Measurements from ENCODE around the gene CAVIN2.

Gene CAVIN2

GRCh38 chr2:191839918-191840804, 6.7 kb downstream of the CAVIN2 start:
- no peak for DNase-seq (ENCODE audit: low read depth in 3 of 3)

- DNase-seq (ENCODE audit: low read depth in 3 of 3), result no peak
Observed at GRCh38 chr2:191838526-191838925, 8.4 kb downstream of the CAVIN2 start.

GRCh38 chr2:191836853-191837769, 9.8 kb downstream of the CAVIN2 start:
- DNase-seq (ENCODE audit: low read depth in 3 of 3), result no peak

- DNase-seq (ENCODE audit: low read depth in 3 of 3), result no peak
Observed at GRCh38 chr2:191836471-191836852, 10.4 kb downstream of the CAVIN2 start.

- no peak for DNase-seq (ENCODE audit: low read depth in 3 of 3)
Observed at GRCh38 chr2:191835539-191836350, 11.1 kb downstream of the CAVIN2 start.

GRCh38 chr2:191835100-191835499, 11.8 kb downstream of the CAVIN2 start:
- DNase-seq (ENCODE audit: low read depth in 3 of 3), result no peak

- no peak for DNase-seq (ENCODE audit: low read depth in 3 of 3)
Observed at GRCh38 chr2:191833356-191833755, 13.5 kb downstream of the CAVIN2 start.

- DNase-seq (ENCODE audit: low read depth in 3 of 3), result no peak
Observed at GRCh38 chr2:191832668-191833067, 14.2 kb downstream of the CAVIN2 start.

- no peak for DNase-seq (ENCODE audit: low read depth in 3 of 3)
Observed at GRCh38 chr2:191831410-191831994, 15.4 kb downstream of the CAVIN2 start.

- no peak for DNase-seq (ENCODE audit: low read depth in 3 of 3)
Observed at GRCh38 chr2:191824398-191824797, 22.5 kb downstream of the CAVIN2 start.

GRCh38 chr2:191821078-191821477, 25.8 kb downstream of the CAVIN2 start:
- no peak for DNase-seq (ENCODE audit: low read depth in 3 of 3)

- DNase-seq (ENCODE audit: low read depth in 3 of 3), result no peak
Observed at GRCh38 chr2:191818725-191819350, 28.1 kb downstream of the CAVIN2 start.

- no peak for DNase-seq (ENCODE audit: low read depth in 3 of 3)
Observed at GRCh38 chr2:191818133-191818532, 28.8 kb downstream of the CAVIN2 start.

GRCh38 chr2:191815010-191815409, 31.9 kb downstream of the CAVIN2 start:
- no peak for DNase-seq (ENCODE audit: low read depth in 3 of 3)

- no peak for DNase-seq (ENCODE audit: low read depth in 3 of 3)
Observed at GRCh38 chr2:191813943-191814342, 32.9 kb downstream of the CAVIN2 start.

- DNase-seq (ENCODE audit: low read depth in 3 of 3), result no peak
Observed at GRCh38 chr2:191811807-191812602, 34.9 kb downstream of the CAVIN2 start.

- no peak for DNase-seq (ENCODE audit: low read depth in 3 of 3)
Observed at GRCh38 chr2:191806396-191806795, 40.5 kb downstream of the CAVIN2 start.

- DNase-seq (ENCODE audit: low read depth in 3 of 3), result no peak
Observed at GRCh38 chr2:191804766-191805165, 42.1 kb downstream of the CAVIN2 start.

GRCh38 chr2:191803007-191803406, 43.9 kb downstream of the CAVIN2 start:
- DNase-seq (ENCODE audit: low read depth in 3 of 3), result no peak

GRCh38 chr2:191802180-191802579, 44.7 kb downstream of the CAVIN2 start:
- DNase-seq (ENCODE audit: low read depth in 3 of 3), result no peak

All from stimulated activated CD4-positive, alpha-beta T cell treated with anti-CD3 and anti-CD28 coated beads, TNF-alpha, amount 100 ng/mL, for 4 hours (primary cell).